ENCODE data around the gene GLT1D1. TPM values are rescaled to one million over a fixed set of nuclear protein-coding genes. Genes with fewer than 3 reads are reported as not detected.

GLT1D1 gene
- total RNA-seq, 2 donors from 2014 or later = 0.17 to 0.45 TPM

GRCh38 chr12:129005829-129006228, 152.6 kb downstream of the GLT1D1 start:
- no peak for TF ChIP-seq CTCF (IDR thresholded peaks at IDR 0.05)
- no peak for DNase-seq
- Histone ChIP-seq H3K27me3 (no peaks in the 10 kb centered on the region), H3K4me1 (no peaks in the 10 kb centered on the region), H3K27ac (no peak overlapping the region), H3K4me3 (no peak overlapping the region), H3K9ac (ENCODE audit: low read depth in 2 of 2, low read length in 2 of 2) (no peak overlapping the region), H3K36me3 (no peaks in the 10 kb centered on the region), H3K9me3 (no peaks in the 10 kb centered on the region)
- intact Hi-C loops (cut with DNase I) = no loop called here

GRCh38 chr12:129009833-129010622, 156.8 kb downstream of the GLT1D1 start:
- no peaks in the 10 kb centered on the region for H3K36me3 ChIP-seq
- no peaks in the 10 kb centered on the region for H3K4me1 ChIP-seq
- no peak overlapping the region for H3K4me3 ChIP-seq
- no peak for TF ChIP-seq CTCF (IDR thresholded peaks at IDR 0.05)
- no peak overlapping the region for H3K9ac ChIP-seq (ENCODE audit: low read depth in 2 of 2, low read length in 2 of 2)
- intact Hi-C loops (cut with DNase I) = no loop called here
- H3K27me3 ChIP-seq = no peaks in the 10 kb centered on the region
- DNase-seq = no peak
- H3K9me3 ChIP-seq = no peaks in the 10 kb centered on the region
- H3K27ac ChIP-seq = no peak overlapping the region

GRCh38 chr12:129016159-129016558, 162.9 kb downstream of the GLT1D1 start:
- H3K36me3 ChIP-seq = no peaks in the 10 kb centered on the region
- TF ChIP-seq CTCF (IDR thresholded peaks at IDR 0.05) = no peak
- intact Hi-C loops (cut with DNase I) = no loop called here
- no peak overlapping the region for H3K27ac ChIP-seq
- H3K4me1 ChIP-seq = no peaks in the 10 kb centered on the region
- H3K9me3 ChIP-seq = no peaks in the 10 kb centered on the region
- H3K9ac ChIP-seq (ENCODE audit: low read depth in 2 of 2, low read length in 2 of 2) = no peak overlapping the region
- DNase-seq = no peak
- H3K27me3 ChIP-seq = no peaks in the 10 kb centered on the region
- no peak overlapping the region for H3K4me3 ChIP-seq

GRCh38 chr12:129025055-129025454, 171.8 kb downstream of the GLT1D1 start:
- no peak overlapping the region for H3K27ac ChIP-seq
- no peak for TF ChIP-seq CTCF (IDR thresholded peaks at IDR 0.05)
- no peak overlapping the region for H3K9ac ChIP-seq (ENCODE audit: low read depth in 2 of 2, low read length in 2 of 2)
- DNase-seq = no peak
- H3K4me3 ChIP-seq = no peak overlapping the region
- H3K36me3 ChIP-seq = no peaks in the 10 kb centered on the region
- no peaks in the 10 kb centered on the region for H3K9me3 ChIP-seq
- no peaks in the 10 kb centered on the region for H3K4me1 ChIP-seq
- H3K27me3 ChIP-seq = no peaks in the 10 kb centered on the region
- intact Hi-C loops (cut with DNase I) = no loop called here

- H3K4me1 ChIP-seq = no peaks in the 10 kb centered on the region
- intact Hi-C loops (cut with DNase I) = no loop called here
- no peak overlapping the region for H3K9ac ChIP-seq (ENCODE audit: low read depth in 2 of 2, low read length in 2 of 2)
- H3K27me3 ChIP-seq = no peaks in the 10 kb centered on the region
- H3K4me3 ChIP-seq = no peak overlapping the region
- DNase-seq = no peak
- H3K36me3 ChIP-seq = no peaks in the 10 kb centered on the region
- no peaks in the 10 kb centered on the region for H3K9me3 ChIP-seq
- H3K27ac ChIP-seq = no peak overlapping the region
- TF ChIP-seq CTCF (IDR thresholded peaks at IDR 0.05) = no peak
Observed at GRCh38 chr12:129028844-129029243, 175.6 kb downstream of the GLT1D1 start.

Other genes starting within 250 kb of the GLT1D1 start
- 10 to 100 TPM; 12.0 to 12.8 TPM for gene SLC15A4, start 29.5 kb upstream of the GLT1D1 start, total RNA-seq

Data from colonic mucosa (tissue), 4 donors.